HEK293 (cell line): ENCODE measurements around the gene CXADR.

Source experiments
- OVOL3 ChIP-seq: fragments of 450-650 bp; formaldehyde crosslinking; IDR thresholded peaks from 2 replicates; pipeline ENCODE4 v1.5.1; 2016; ENCODE audit warnings: missing biosample characterization, missing genetic modification characterization
- ZNF10 ChIP-seq: fragments of 450-650 bp; formaldehyde crosslinking; IDR thresholded peaks from 2 replicates; pipeline ENCODE4 v1.5.1; 2017; ENCODE audit warnings: missing biosample characterization, missing genetic modification characterization
- ZSCAN30 ChIP-seq: fragments of 450-650 bp; IDR thresholded peaks from 2 replicates; pipeline ENCODE4 v1.5.1; 2018; ENCODE audit warnings: missing biosample characterization, mild to moderate bottlenecking, missing genetic modification characterization, moderate library complexity
- TF ChIP-seq, protein P1 (sequence below): fragments of 450-650 bp; formaldehyde crosslinking; IDR thresholded peaks from 2 replicates; pipeline ENCODE4 v1.5.1; 2016; ENCODE audit warnings: missing biosample characterization, missing genetic modification characterization

GRCh38 chr21:17492415-17493168 lies 20.3 kb upstream of the CXADR start:
- TF ChIP-seq, protein P1, sequence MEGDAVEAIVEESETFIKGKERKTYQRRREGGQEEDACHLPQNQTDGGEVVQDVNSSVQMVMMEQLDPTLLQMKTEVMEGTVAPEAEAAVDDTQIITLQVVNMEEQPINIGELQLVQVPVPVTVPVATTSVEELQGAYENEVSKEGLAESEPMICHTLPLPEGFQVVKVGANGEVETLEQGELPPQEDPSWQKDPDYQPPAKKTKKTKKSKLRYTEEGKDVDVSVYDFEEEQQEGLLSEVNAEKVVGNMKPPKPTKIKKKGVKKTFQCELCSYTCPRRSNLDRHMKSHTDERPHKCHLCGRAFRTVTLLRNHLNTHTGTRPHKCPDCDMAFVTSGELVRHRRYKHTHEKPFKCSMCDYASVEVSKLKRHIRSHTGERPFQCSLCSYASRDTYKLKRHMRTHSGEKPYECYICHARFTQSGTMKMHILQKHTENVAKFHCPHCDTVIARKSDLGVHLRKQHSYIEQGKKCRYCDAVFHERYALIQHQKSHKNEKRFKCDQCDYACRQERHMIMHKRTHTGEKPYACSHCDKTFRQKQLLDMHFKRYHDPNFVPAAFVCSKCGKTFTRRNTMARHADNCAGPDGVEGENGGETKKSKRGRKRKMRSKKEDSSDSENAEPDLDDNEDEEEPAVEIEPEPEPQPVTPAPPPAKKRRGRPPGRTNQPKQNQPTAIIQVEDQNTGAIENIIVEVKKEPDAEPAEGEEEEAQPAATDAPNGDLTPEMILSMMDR (tag by site-specific recombination): no peak
- TF ChIP-seq OVOL3 (tag by site-specific recombination): no peak
- TF ChIP-seq ZSCAN30 (tag by site-specific recombination): no peak
- TF ChIP-seq ZNF10 (tag by site-specific recombination): no peak
